ENCODE measurements around the gene DOLPP1. TPM values are rescaled to one million over a fixed set of nuclear protein-coding genes. Genes with fewer than 3 reads are reported as not detected.

The DOLPP1 gene
- total RNA-seq, 1 experiment from 2014 or later = 32.7 TPM

- TF ChIP-seq AFF4 (CRISPR knock-in tag; IDR thresholded peaks at IDR 0.05; ENCODE audit: borderline replicate concordance) = no peak
- TF ChIP-seq SMAD4 (CRISPR knock-in tag; IDR thresholded peaks at IDR 0.05) = no peak
- TF ChIP-seq ZNF512 (CRISPR knock-in tag; IDR thresholded peaks at IDR 0.05; ENCODE audit: borderline replicate concordance) = no peak
- TF ChIP-seq, protein P1, sequence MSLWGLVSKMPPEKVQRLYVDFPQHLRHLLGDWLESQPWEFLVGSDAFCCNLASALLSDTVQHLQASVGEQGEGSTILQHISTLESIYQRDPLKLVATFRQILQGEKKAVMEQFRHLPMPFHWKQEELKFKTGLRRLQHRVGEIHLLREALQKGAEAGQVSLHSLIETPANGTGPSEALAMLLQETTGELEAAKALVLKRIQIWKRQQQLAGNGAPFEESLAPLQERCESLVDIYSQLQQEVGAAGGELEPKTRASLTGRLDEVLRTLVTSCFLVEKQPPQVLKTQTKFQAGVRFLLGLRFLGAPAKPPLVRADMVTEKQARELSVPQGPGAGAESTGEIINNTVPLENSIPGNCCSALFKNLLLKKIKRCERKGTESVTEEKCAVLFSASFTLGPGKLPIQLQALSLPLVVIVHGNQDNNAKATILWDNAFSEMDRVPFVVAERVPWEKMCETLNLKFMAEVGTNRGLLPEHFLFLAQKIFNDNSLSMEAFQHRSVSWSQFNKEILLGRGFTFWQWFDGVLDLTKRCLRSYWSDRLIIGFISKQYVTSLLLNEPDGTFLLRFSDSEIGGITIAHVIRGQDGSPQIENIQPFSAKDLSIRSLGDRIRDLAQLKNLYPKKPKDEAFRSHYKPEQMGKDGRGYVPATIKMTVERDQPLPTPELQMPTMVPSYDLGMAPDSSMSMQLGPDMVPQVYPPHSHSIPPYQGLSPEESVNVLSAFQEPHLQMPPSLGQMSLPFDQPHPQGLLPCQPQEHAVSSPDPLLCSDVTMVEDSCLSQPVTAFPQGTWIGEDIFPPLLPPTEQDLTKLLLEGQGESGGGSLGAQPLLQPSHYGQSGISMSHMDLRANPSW (CRISPR knock-in tag; conservative IDR thresholded peaks at IDR 0.05; ENCODE audit: low read depth) = no peak
- TF ChIP-seq NFE2L1 (CRISPR knock-in tag; IDR thresholded peaks at IDR 0.05) = no peak
- TF ChIP-seq, protein P2, sequence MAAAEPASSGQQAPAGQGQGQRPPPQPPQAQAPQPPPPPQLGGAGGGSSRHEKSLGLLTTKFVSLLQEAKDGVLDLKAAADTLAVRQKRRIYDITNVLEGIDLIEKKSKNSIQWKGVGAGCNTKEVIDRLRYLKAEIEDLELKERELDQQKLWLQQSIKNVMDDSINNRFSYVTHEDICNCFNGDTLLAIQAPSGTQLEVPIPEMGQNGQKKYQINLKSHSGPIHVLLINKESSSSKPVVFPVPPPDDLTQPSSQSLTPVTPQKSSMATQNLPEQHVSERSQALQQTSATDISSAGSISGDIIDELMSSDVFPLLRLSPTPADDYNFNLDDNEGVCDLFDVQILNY (CRISPR knock-in tag; IDR thresholded peaks at IDR 0.05) = no peak
- TF ChIP-seq ZNF317 (CRISPR knock-in tag; IDR thresholded peaks at IDR 0.05; ENCODE audit: borderline replicate concordance, low read depth) = no peak
- TF ChIP-seq, protein P3, sequence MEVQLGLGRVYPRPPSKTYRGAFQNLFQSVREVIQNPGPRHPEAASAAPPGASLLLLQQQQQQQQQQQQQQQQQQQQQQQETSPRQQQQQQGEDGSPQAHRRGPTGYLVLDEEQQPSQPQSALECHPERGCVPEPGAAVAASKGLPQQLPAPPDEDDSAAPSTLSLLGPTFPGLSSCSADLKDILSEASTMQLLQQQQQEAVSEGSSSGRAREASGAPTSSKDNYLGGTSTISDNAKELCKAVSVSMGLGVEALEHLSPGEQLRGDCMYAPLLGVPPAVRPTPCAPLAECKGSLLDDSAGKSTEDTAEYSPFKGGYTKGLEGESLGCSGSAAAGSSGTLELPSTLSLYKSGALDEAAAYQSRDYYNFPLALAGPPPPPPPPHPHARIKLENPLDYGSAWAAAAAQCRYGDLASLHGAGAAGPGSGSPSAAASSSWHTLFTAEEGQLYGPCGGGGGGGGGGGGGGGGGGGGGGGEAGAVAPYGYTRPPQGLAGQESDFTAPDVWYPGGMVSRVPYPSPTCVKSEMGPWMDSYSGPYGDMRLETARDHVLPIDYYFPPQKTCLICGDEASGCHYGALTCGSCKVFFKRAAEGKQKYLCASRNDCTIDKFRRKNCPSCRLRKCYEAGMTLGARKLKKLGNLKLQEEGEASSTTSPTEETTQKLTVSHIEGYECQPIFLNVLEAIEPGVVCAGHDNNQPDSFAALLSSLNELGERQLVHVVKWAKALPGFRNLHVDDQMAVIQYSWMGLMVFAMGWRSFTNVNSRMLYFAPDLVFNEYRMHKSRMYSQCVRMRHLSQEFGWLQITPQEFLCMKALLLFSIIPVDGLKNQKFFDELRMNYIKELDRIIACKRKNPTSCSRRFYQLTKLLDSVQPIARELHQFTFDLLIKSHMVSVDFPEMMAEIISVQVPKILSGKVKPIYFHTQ (CRISPR knock-in tag; IDR thresholded peaks at IDR 0.05) = no peak
Measured at GRCh38 chr9:129095170-129095667, 14.3 kb downstream of the DOLPP1 start (continued).

DNA sequence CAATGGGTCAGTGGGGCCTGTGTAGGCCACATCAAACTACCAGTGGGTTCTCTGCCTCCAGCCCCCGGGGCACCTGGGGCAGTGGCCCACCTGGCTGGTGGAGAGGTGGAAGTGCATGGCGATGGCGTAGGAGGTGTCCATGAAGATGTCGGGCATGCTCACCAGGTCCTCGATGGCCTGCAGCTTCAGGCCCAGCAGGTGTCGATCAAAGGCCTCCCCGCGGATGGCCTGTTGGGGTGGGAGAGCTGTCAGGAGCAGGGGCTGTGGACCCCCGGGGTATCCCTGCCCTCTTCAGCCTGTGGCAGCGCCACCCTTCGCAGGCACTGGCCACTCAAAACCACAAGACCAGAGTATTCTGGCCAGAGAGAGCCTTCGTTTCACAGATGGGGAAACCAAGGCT is 15.0 kb downstream of the DOLPP1 start:
- TF ChIP-seq ZNF232 (CRISPR knock-in tag; IDR thresholded peaks at IDR 0.05) (no peak), EMX1 (CRISPR knock-in tag; IDR thresholded peaks at IDR 0.05) (no peak)
- Mint-ChIP-seq H3K36me3 (no peaks in the 10 kb centered on the region), H3K27ac (no peak overlapping the region), H3K27me3 (ENCODE audit: low read depth) (peaks cover 6% of the 10 kb centered on the region), H3K4me3 (no peak overlapping the region), H3K4me1 (peaks cover 3% of the 10 kb centered on the region; the same call in 1 of the 2 replicates), H3K9me3 (no peaks in the 10 kb centered on the region)
- no peak for DNase-seq (ENCODE audit: low spot score)
- POLR2A ChIA-PET = no interaction called here
- ATAC-seq = no peak
- CTCF ChIA-PET = interaction anchor here (1.3 kb wide), 1 partner anchor 46 kb away, joined by 4 read pairs; no protein-coding TSS in a partner anchor

Measured in WTC11 (cell line).